Measurements from ENCODE around the gene TOP1. TPM values are rescaled to one million over a fixed set of nuclear protein-coding genes. Genes with fewer than 3 reads are reported as not detected.

Gene TOP1
- total and polyA plus RNA-seq, 9 of the 15 experiments (the other 6 are each of a cell fraction or from before 2014, with no cell fraction given) = 26.4 to 127 (median 39.6) TPM

DNA sequence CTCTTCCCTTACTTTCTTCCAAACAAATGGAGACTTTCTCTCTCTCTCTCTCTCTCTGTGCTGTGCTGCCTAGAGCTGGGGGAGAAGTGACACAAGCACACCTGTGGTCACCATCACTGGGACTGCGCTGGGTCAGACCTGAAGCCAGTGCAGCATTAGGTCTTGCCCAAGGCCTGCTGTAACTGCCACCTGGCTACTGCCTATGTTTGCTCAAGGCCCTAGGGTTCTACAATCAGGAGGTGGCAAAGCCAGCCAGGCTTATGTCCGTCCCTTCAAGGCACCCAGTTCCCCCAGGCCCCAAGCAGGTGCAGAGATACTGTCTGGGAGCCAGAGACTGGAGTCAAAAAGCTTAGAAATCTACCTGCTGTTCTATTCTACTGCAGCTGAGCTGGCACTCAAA is 49.4 kb upstream of the TOP1 start (continued):
- TF ChIP-seq, protein P1, sequence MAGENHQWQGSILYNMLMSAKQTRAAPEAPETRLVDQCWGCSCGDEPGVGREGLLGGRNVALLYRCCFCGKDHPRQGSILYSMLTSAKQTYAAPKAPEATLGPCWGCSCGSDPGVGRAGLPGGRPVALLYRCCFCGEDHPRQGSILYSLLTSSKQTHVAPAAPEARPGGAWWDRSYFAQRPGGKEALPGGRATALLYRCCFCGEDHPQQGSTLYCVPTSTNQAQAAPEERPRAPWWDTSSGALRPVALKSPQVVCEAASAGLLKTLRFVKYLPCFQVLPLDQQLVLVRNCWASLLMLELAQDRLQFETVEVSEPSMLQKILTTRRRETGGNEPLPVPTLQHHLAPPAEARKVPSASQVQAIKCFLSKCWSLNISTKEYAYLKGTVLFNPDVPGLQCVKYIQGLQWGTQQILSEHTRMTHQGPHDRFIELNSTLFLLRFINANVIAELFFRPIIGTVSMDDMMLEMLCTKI (IDR thresholded peaks at IDR 0.05; ENCODE audit: partially characterized antibody) = no peak
- no peak for TF ChIP-seq PRPF4 (IDR thresholded peaks at IDR 0.05; ENCODE audit: insufficient read depth, low read depth, low read length, poor library complexity, severe bottlenecking)
- TF ChIP-seq, protein P2, sequence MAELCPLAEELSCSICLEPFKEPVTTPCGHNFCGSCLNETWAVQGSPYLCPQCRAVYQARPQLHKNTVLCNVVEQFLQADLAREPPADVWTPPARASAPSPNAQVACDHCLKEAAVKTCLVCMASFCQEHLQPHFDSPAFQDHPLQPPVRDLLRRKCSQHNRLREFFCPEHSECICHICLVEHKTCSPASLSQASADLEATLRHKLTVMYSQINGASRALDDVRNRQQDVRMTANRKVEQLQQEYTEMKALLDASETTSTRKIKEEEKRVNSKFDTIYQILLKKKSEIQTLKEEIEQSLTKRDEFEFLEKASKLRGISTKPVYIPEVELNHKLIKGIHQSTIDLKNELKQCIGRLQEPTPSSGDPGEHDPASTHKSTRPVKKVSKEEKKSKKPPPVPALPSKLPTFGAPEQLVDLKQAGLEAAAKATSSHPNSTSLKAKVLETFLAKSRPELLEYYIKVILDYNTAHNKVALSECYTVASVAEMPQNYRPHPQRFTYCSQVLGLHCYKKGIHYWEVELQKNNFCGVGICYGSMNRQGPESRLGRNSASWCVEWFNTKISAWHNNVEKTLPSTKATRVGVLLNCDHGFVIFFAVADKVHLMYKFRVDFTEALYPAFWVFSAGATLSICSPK (IDR thresholded peaks at IDR 0.05; ENCODE audit: borderline replicate concordance) = no peak
- no peak for TF ChIP-seq ZZZ3 (IDR thresholded peaks at IDR 0.05)
- TF ChIP-seq ZNF551 (CRISPR knock-in tag; IDR thresholded peaks at IDR 0.05) = no peak

DNA sequence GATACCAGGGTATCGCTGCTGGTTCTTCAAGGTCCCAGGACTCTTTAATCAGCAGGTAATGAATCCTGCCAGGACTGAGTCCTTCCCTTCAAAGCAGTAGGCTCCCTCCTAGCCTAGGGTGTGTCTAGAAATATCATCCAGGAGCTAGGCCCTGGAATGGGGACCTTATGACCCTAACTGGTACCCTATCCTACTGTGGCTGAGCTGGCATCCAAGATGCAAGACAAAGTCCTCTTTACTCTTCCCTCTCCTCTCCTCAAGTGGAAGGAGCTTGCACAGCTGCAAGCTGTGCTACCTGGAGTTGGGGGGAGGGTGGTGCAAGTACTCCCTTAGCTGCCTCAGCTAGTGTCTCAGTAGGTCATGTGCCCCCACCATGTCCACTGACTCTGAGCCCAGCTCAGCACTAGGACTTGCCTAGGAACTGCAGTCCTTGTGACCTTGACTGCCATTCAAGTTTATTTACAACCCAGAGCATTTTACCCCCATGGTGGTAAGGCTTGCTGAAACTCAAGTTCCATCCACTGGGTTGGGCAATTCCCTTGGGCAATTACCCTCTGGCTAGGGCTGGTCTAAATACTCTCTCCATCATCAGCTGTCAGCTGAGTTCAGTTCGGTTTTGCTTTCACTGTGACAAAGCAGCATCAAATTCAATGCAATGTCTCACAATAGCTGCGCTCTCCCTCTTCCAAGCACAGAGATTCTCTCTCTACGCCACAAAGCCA is 48.4 kb upstream of the TOP1 start:
- Histone ChIP-seq H3K9ac (ENCODE audit: insufficient read depth in 1 of 2, low read depth in 2 of 2, low read length in 2 of 2) (no peak overlapping the region), H2AFZ (ENCODE audit: low read depth, low read length) (no peak overlapping the region), H3K4me1 (replicated peaks in 1 of 2; ENCODE audit: control insufficient read depth in 2 of 2, insufficient read depth in 2 of 2, low read length in 2 of 2) (no peaks in the 10 kb centered on the region), H3K4me2 (ENCODE audit: insufficient read depth, low read length) (no peak overlapping the region), H3K4me3 (no peak overlapping the region), H4K20me1 (replicated peaks; ENCODE audit: control insufficient read depth, insufficient read depth, low read length) (no peaks in the 10 kb centered on the region), H3K27me3 (ENCODE audit: control insufficient read depth in 2 of 2, insufficient read depth in 2 of 2, low read length in 2 of 2) (no peaks in the 10 kb centered on the region), H3K79me2 (ENCODE audit: control insufficient read depth, insufficient read depth, low read length) (no peaks in the 10 kb centered on the region), H3K9me3 (replicated peaks; ENCODE audit: control insufficient read depth, insufficient read depth, low read depth, low read length) (no peaks in the 10 kb centered on the region), H3K36me3 (ENCODE audit: control insufficient read depth, insufficient read depth, low read length) (no peaks in the 10 kb centered on the region), H3K9me1 (ENCODE audit: control insufficient read depth, insufficient read depth, low read length) (no peaks in the 10 kb centered on the region), H3K27ac (ENCODE audit: extremely low read depth, low read depth, low read length) (no peak overlapping the region)
- BruUV-seq (replicated peaks) = no TSS peak
- in situ Hi-C loops (cut with MboI) = no loop called here
- ATAC-seq (no peak), FAIRE-seq (no peak), DNase-seq (ENCODE audit: extremely low read depth in 1 of 4, low spot score in 3 of 4) (no peak)
- intact Hi-C loops (cut with micrococcal nuclease) = no loop called here
- POLR2A ChIA-PET = interaction anchor here (0.9 to 1.6 kb wide), 3 partner anchors 8 to 112 kb away, joined by 3 to 4 read pairs (median 3); no protein-coding TSS in a partner anchor
- CTCF ChIA-PET (ENCODE audit: low intra/inter-chr PET ratio) = no interaction called here
- 11% methylated on average over 4 of the region's 4 CpGs for WGBS (ENCODE audit: insufficient coverage, low coverage, missing lambda C conversion rate)
- TF ChIP-seq NEUROD1 (IDR thresholded peaks at IDR 0.05; ENCODE audit: borderline replicate concordance, low read depth, low read length, partially characterized antibody) = no peak
- TF ChIP-seq IFI16 (CRISPR knock-in tag; IDR thresholded peaks at IDR 0.05) = no peak
- TF ChIP-seq PTTG1 (tag; IDR thresholded peaks at IDR 0.05; ENCODE audit: low read depth) = no peak
- TF ChIP-seq CREM (IDR thresholded peaks at IDR 0.05; ENCODE audit: low read depth) = no peak
- no peak for TF ChIP-seq ZNF77 (CRISPR knock-in tag; IDR thresholded peaks at IDR 0.05)
- TF ChIP-seq NUFIP1 (IDR thresholded peaks at IDR 0.05; ENCODE audit: partially characterized antibody) = no peak
- TF ChIP-seq, protein P3, sequence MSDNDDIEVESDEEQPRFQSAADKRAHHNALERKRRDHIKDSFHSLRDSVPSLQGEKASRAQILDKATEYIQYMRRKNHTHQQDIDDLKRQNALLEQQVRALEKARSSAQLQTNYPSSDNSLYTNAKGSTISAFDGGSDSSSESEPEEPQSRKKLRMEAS (CRISPR knock-in tag; IDR thresholded peaks at IDR 0.05) = no peak
- TF ChIP-seq FOXO4 (CRISPR knock-in tag; IDR thresholded peaks at IDR 0.05) = no peak
- TF ChIP-seq PHB (CRISPR knock-in tag; IDR thresholded peaks at IDR 0.05) = no peak
- no peak for TF ChIP-seq ERF (CRISPR knock-in tag; IDR thresholded peaks at IDR 0.05)
- TF ChIP-seq ZNF282 (CRISPR knock-in tag; IDR thresholded peaks at IDR 0.05) = no peak
- TF ChIP-seq ZNF12 (CRISPR knock-in tag; IDR thresholded peaks at IDR 0.05) = no peak
- TF ChIP-seq KLF10 (CRISPR knock-in tag; IDR thresholded peaks at IDR 0.05) = no peak
